Measurements from ENCODE around the gene HSPA14. TPM values are rescaled to one million over a fixed set of nuclear protein-coding genes. Genes with fewer than 3 reads are reported as not detected.
"Not testable (repeated sequence)": the region's sequence is repeated elsewhere in the genome, so short reads cannot be mapped to it uniquely, and the experiment has no call there.

The HSPA14 gene
- total and polyA plus RNA-seq, 10 donors, result 11.6 to 24.1 (median 13.5) TPM

- H3K36me3 ChIP-seq, result no peaks in the 10 kb centered on the region
- H3K9me3 ChIP-seq, result no peaks in the 10 kb centered on the region
Observed at GRCh38 chr10:14812271-14812670, 25.8 kb upstream of the HSPA14 start.

GRCh38 chr10:14815681-14816080 is 22.4 kb upstream of the HSPA14 start:
- Histone ChIP-seq H3K4me3 (no peak overlapping the region), H3K36me3 (no peaks in the 10 kb centered on the region), H3K4me1 (peaks cover 0 to 9% (median 0%) of the 10 kb centered on the region in 6 donors), H3K27me3 (replicated peaks in 1 of 7) (no peaks in the 10 kb centered on the region), H3K9me3 (no peaks in the 10 kb centered on the region), H3K27ac (no peak overlapping the region)
- WGBS, 5 donors, result 85 to 93% (median 88%) methylated on average over 6 of the region's 6 CpGs
- TF ChIP-seq CTCF (IDR thresholded peaks at IDR 0.05 in 8 of 11, conservative IDR thresholded peaks at IDR 0.05 in 3 of 11) (no peak), POLR2A (IDR thresholded peaks at IDR 0.05) (no peak), POLR2AphosphoS5 (IDR thresholded peaks at IDR 0.05) (no peak)
- intact Hi-C loops (cut with DNase I; ENCODE audit: low total_unique reads), result loop anchor here (5.0 kb wide), 1 partner anchor 313 kb away; no protein-coding TSS in a partner anchor
- DNase-seq, result no peak

More at GRCh38 chr10:14812271-14812670, 25.8 kb upstream of the HSPA14 start:
- TF ChIP-seq CTCF (IDR thresholded peaks at IDR 0.05 in 8 of 11, conservative IDR thresholded peaks at IDR 0.05 in 3 of 11) (no peak), POLR2AphosphoS5 (IDR thresholded peaks at IDR 0.05) (no peak), POLR2A (IDR thresholded peaks at IDR 0.05) (no peak)
- Histone ChIP-seq H3K27ac (no peak overlapping the region), H3K4me1 (peaks cover 0 to 9% (median 0%) of the 10 kb centered on the region in 6 donors), H3K4me3 (no peak overlapping the region), H3K27me3 (replicated peaks in 1 of 7) (no peaks in the 10 kb centered on the region)
- 89 to 94% (median 91%) methylated on average over 3 of the region's 3 CpGs for WGBS, 5 donors
- DNase-seq, result no peak
- intact Hi-C loops (cut with DNase I; ENCODE audit: low total_unique reads), result no loop called here

GRCh38 chr10:14816717-14817116 is 21.4 kb upstream of the HSPA14 start:
- not testable (repeated sequence) for H3K36me3 ChIP-seq; DNase-seq; H3K4me3 ChIP-seq; H3K27ac ChIP-seq; H3K4me1 ChIP-seq; H3K27me3 ChIP-seq (replicated peaks in 1 of 7); H3K9me3 ChIP-seq
- WGBS, 5 donors, result 92 to 99% (median 94%) methylated on average over 7 of the region's 7 CpGs
- intact Hi-C loops (cut with DNase I; ENCODE audit: low total_unique reads), result loop anchor here (5.0 kb wide), 1 partner anchor 314 kb away; no protein-coding TSS in a partner anchor

GRCh38 chr10:14820010-14820774 is 17.9 kb upstream of the HSPA14 start:
- intact Hi-C loops (cut with DNase I; ENCODE audit: low total_unique reads), result loop anchor here (5.0 kb wide), 1 partner anchor 278 kb away; no protein-coding TSS in a partner anchor
- Histone ChIP-seq H3K9me3 (no peaks in the 10 kb centered on the region), H3K27me3 (replicated peaks in 1 of 7) (no peaks in the 10 kb centered on the region), H3K36me3 (no peaks in the 10 kb centered on the region), H3K4me3 (no peak overlapping the region), H3K4me1 (peaks cover 0 to 10% (median 7%) of the 10 kb centered on the region in 6 donors), H3K27ac (no peak overlapping the region)
- TF ChIP-seq POLR2A (IDR thresholded peaks at IDR 0.05) (no peak), POLR2AphosphoS5 (IDR thresholded peaks at IDR 0.05) (no peak), CTCF (IDR thresholded peaks at IDR 0.05 in 8 of 11, conservative IDR thresholded peaks at IDR 0.05 in 3 of 11) (no peak)
- no peak for DNase-seq
- WGBS, 5 donors, result 94 to 98% (median 96%) methylated on average over 10 of the region's 10 CpGs
